Pancreas (tissue), 10 donors: ENCODE results near the gene MIPEP. TPM values are rescaled to one million over a fixed set of nuclear protein-coding genes. Genes with fewer than 3 reads are reported as not detected.
A peak's percentile ranks its signal among the peaks of the same experiment; 100 is the strongest.

Source experiments
- ATAC-seq, 4 donors: fragments of 200-7000 bp; cut with Tn5 transposase; one replicate each; pipeline versions ENCODE4 v1.8.0 to v1.9.1; 2020; ENCODE audit warnings: mild to moderate bottlenecking in 4 of 4, moderate library complexity in 4 of 4
- DNase-seq, 6 donors: peaks; one replicate each; pipeline ENCODE4 v3.0.0-alpha.2; 2020
- FAIRE-seq: peaks from 2 replicates; lab custom pipeline; 2012; peaks lifted over from hg19 to GRCh38; lab: Jason Lieb, UNC
- H3K27ac ChIP-seq, 4 donors: fragments of 200-600 bp; sonication (generic); 1 replicate in 3 of 4; 2 replicates in 1 of 4; pipeline versions ENCODE4 v1.5.0 to v1.8.0; 2020
- H3K27me3 ChIP-seq, 4 donors: fragments of 200-600 bp; one replicate each; pipeline ENCODE4 v1.8.0; 2021
- H3K36me3 ChIP-seq, 3 donors: fragments of 200-600 bp; sonication (generic) in 1 of 3; one replicate each; pipeline versions ENCODE4 v1.5.0 to v1.8.0; 2020 to 2021
- H3K4me1 ChIP-seq, 3 donors: fragments of 200-600 bp; one replicate each; pipeline ENCODE4 v1.8.0; 2021
- H3K4me3 ChIP-seq, 4 donors: fragments of 200-600 bp; sonication (generic) in 2 of 4; one replicate each; pipeline versions ENCODE4 v1.5.0 to v1.8.0; 2020 to 2021
- H3K9me3 ChIP-seq, 4 donors: fragments of 200-600 bp; one replicate each; pipeline ENCODE4 v1.8.0; 2021
- CTCF ChIP-seq, 4 donors: fragments of 200-600 bp; sonication (generic) in 3 of 4; IDR thresholded peaks; one replicate each; pipeline versions ENCODE4 v1.5.0 to v1.8.0; 2021; ENCODE audit warnings: antibody characterized with exemption in 4 of 4
- WGBS, 2 donors: extraction: QIAGEN DNeasy Blood & Tissue Kit; methylation state at CpG; one replicate each; pipeline ENCODE4 v1.1.7; 2013; 5-methylcytosine and 5-hydroxymethylcytosine counted together
- intact Hi-C, 3 donors: fragments of 100-400 bp; cut with DNase I; formaldehyde crosslinking; loops; one replicate each; pipeline versions ENCODE4 v1.11.1 to v1.14.2; 2022
- polyA plus RNA-seq, 2 donors: library from polyadenylated mRNA; stranded (reverse); fragments of 200-250 nt; gene quantifications; one replicate each; pipeline ENCODE4 v1.2.3, GENCODE V29; 2013
- total RNA-seq, 6 donors: library from RNA; stranded (reverse); fragmentation: NEBNext Ultra II Directional in 4 of 6; extraction: Animal tissue kit (Norgen Biotek cat#: 25700) in 4 of 6; gene quantifications; one replicate each; pipeline versions ENCODE4 v1.2.1 to v1.2.4, GENCODE V29; 2021 to 2023
- donor health status: healthy with polysubstance abuse.
- donor health status: DM: no; HTN: no; CAD: no; lungs with moderate emphysema.
- donor health status: DM: no; HTN: no; CAD: no.
- donor health status: control.
- donor health status: control.
- donor health status: Bipolar disorder and iron deficiency.
- donor health status: DM: yes; HTN: yes; CAD: no.
- donor health status: DM: no; HTN: no; CAD: no.
- donor health status: DM: no; HTN: no; CAD: no.
- donor health status: DM: yes; HTN: yes; CAD: no.

MIPEP gene
- total and polyA plus RNA-seq, 8 donors: 8.0 to 12.8 (median 10.6) TPM

DNA sequence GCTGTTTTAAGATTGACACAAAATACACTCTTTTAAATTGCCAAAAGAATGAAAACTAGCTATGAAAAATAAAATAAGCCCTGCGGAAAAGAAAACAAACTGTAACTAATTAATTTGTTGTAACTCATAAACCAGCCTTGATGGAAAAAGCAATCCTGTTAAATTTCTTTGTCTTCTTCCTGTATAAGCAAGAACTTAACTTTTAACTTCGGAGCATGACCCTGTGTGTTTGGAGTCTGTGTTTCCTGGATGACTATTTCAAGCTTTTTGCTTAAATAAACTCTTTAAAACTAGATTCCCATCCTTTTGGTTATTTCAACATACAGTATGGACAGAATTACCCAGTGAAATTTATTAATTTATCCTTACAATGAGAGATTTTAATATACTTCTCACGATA lies 196.4 kb downstream of the MIPEP start:
- DNase-seq (no peak), ATAC-seq (no peak), FAIRE-seq (no peak)
- intact Hi-C loops: no loop called here
- H3K27me3 ChIP-seq: no peaks in the 10 kb centered on the region
- TF ChIP-seq CTCF (IDR thresholded peaks at IDR 0.05): no peak
- no peaks in the 10 kb centered on the region for H3K9me3 ChIP-seq
- 53 to 58% methylated on average over 3 of the region's 3 CpGs for WGBS, 2 donors
- H3K4me3 ChIP-seq: no peak overlapping the region
- no peaks in the 10 kb centered on the region for H3K4me1 ChIP-seq
- H3K36me3 ChIP-seq: no peaks in the 10 kb centered on the region
- peak overlapping the region in 1 of 4 donors; percentile 41 for H3K27ac ChIP-seq

DNA sequence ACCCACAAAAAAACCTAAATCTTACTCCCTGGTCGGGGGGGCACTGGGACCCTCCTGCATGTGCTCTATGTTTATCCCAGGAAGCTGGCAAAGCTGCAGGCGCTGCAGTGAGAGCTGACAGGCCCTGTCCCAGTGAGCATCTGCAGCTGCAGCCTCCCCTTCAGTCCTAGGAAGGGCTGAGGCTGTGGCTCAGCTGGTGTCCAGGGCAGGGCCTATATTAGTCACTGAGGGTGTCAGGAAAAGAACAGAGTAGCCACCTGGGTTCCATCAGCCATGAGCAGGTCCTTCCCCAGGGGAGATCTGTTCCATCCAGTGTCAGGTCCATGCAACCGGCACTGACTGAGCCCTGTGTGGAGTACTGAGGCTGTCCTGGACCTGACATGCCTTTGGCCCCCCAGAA lies 198.5 kb downstream of the MIPEP start:
- no peak for ATAC-seq
- FAIRE-seq: no peak
- no peak overlapping the region for H3K4me3 ChIP-seq
- H3K27me3 ChIP-seq: no peaks in the 10 kb centered on the region
- intact Hi-C loops: no loop called here
- no peak for DNase-seq
- no peaks in the 10 kb centered on the region for H3K4me1 ChIP-seq
- H3K27ac ChIP-seq: no peak overlapping the region
- TF ChIP-seq CTCF (IDR thresholded peaks at IDR 0.05): no peak
- H3K9me3 ChIP-seq: no peaks in the 10 kb centered on the region
- no peaks in the 10 kb centered on the region for H3K36me3 ChIP-seq
- 75 to 80% methylated on average over 3 of the region's 3 CpGs for WGBS, 2 donors

- Histone ChIP-seq H3K4me1 (no peaks in the 10 kb centered on the region), H3K36me3 (no peaks in the 10 kb centered on the region), H3K27ac (no peak overlapping the region), H3K9me3 (no peaks in the 10 kb centered on the region), H3K4me3 (no peak overlapping the region), H3K27me3 (no peaks in the 10 kb centered on the region)
- ATAC-seq (no peak), FAIRE-seq (no peak), DNase-seq (no peak)
- intact Hi-C loops: no loop called here
- 77 to 89% methylated on average over 3 of the region's 3 CpGs for WGBS, 2 donors
- no peak for TF ChIP-seq CTCF (IDR thresholded peaks at IDR 0.05)
Observed at GRCh38 chr13:23688336-23688735, 200.9 kb downstream of the MIPEP start.

GRCh38 chr13:23687614-23688013 lies 201.6 kb downstream of the MIPEP start:
- ATAC-seq (no peak), FAIRE-seq (no peak), DNase-seq (no peak)
- H3K4me1 ChIP-seq: no peaks in the 10 kb centered on the region
- H3K27ac ChIP-seq: no peak overlapping the region
- H3K4me3 ChIP-seq: no peak overlapping the region
- H3K9me3 ChIP-seq: no peaks in the 10 kb centered on the region
- WGBS, 2 donors: 82 to 92% methylated on average over 5 of the region's 5 CpGs
- H3K27me3 ChIP-seq: no peaks in the 10 kb centered on the region
- TF ChIP-seq CTCF (IDR thresholded peaks at IDR 0.05): no peak
- intact Hi-C loops: no loop called here
- no peaks in the 10 kb centered on the region for H3K36me3 ChIP-seq

GRCh38 chr13:23686948-23687347 lies 202.3 kb downstream of the MIPEP start:
- ATAC-seq: no peak
- Histone ChIP-seq H3K27ac (no peak overlapping the region), H3K27me3 (no peaks in the 10 kb centered on the region), H3K9me3 (no peaks in the 10 kb centered on the region), H3K4me1 (no peaks in the 10 kb centered on the region), H3K36me3 (no peaks in the 10 kb centered on the region), H3K4me3 (no peak overlapping the region)
- no peak for TF ChIP-seq CTCF (IDR thresholded peaks at IDR 0.05)
- FAIRE-seq: no peak
- WGBS, 2 donors: 78 to 83% methylated on average over 3 of the region's 3 CpGs
- DNase-seq: no peak
- intact Hi-C loops: no loop called here
